Mesenchymal stem cell (in vitro differentiated cells and primary cell): ENCODE data around the gene C14orf180.

ENCODE experiments used
- DNase-seq: peaks from one replicate; pipeline ENCODE4 v3.0.0-alpha.2; 2013
- H2AFZ ChIP-seq: one replicate; pipeline ENCODE4 v1.6.1; 2013; ENCODE audit warnings: low read depth, mild to moderate bottlenecking, control low read depth, inconsistent platforms, low read length, moderate library complexity
- H2AK5ac ChIP-seq: 2 replicates; pipeline ENCODE4 v1.6.1; 2013; ENCODE audit warnings: low read length, moderate library complexity, mild to moderate bottlenecking, inconsistent platforms; ENCODE audit not compliant: severe bottlenecking
- H2BK120ac ChIP-seq: one replicate; pipeline ENCODE4 v1.6.1; 2013; ENCODE audit warnings: low read depth, mild to moderate bottlenecking, inconsistent platforms, low read length, moderate library complexity
- H2BK12ac ChIP-seq, 2 experiments: one replicate each; pipeline ENCODE4 v1.6.1; 2013; ENCODE audit warnings: inconsistent platforms in 2 of 2, low read length in 2 of 2, mild to moderate bottlenecking in 2 of 2, moderate library complexity in 2 of 2, control low read depth in 1 of 2
- H2BK15ac ChIP-seq: one replicate; pipeline ENCODE4 v1.6.1; 2013; ENCODE audit warnings: mild to moderate bottlenecking, low read depth, inconsistent platforms; ENCODE audit not compliant: poor library complexity, severe bottlenecking
- H2BK5ac ChIP-seq: 2 replicates; pipeline ENCODE4 v1.6.1; 2013; ENCODE audit warnings: low read depth, mild to moderate bottlenecking, low read length, control low read depth, inconsistent platforms; ENCODE audit not compliant: poor library complexity, severe bottlenecking
- H3K14ac ChIP-seq, 2 experiments: one replicate each; pipeline ENCODE4 v1.6.1; 2013; ENCODE audit warnings: inconsistent platforms in 2 of 2, low read length in 2 of 2, control low read depth in 1 of 2, mild to moderate bottlenecking in 1 of 2, moderate library complexity in 1 of 2
- H3K18ac ChIP-seq, 2 experiments: one replicate each; pipeline ENCODE4 v1.6.1; 2013; ENCODE audit warnings: inconsistent platforms in 2 of 2, low read length in 2 of 2, control low read depth in 1 of 2, low read depth in 1 of 2, mild to moderate bottlenecking in 1 of 2
- H3K23ac ChIP-seq, 2 experiments: one replicate each; pipeline ENCODE4 v1.6.1; 2013; ENCODE audit warnings: inconsistent platforms in 2 of 2, low read length in 2 of 2, mild to moderate bottlenecking in 2 of 2, moderate library complexity in 2 of 2, control low read depth in 1 of 2
- H3K27ac ChIP-seq: 2 replicates; pipeline ENCODE4 v1.5.1; 2013; ENCODE audit warnings: mild to moderate bottlenecking, moderate library complexity, low read length, control low read depth, inconsistent platforms; ENCODE audit not compliant: poor library complexity, severe bottlenecking
- H3K27me3 ChIP-seq, 2 experiments: 2 replicates each; pipeline versions ENCODE4 v1.6.1 to v1.7.0; 2013; ENCODE audit warnings: low read length in 2 of 2, mild to moderate bottlenecking in 2 of 2, moderate library complexity in 2 of 2, control low read depth in 1 of 2, inconsistent platforms in 1 of 2; ENCODE audit not compliant: control insufficient read depth in 1 of 2, insufficient read depth in 1 of 2
- H3K36me3 ChIP-seq, 2 experiments: 2 replicates each; pipeline versions ENCODE4 v1.6.1 to v1.7.0; 2013; ENCODE audit warnings: low read length in 2 of 2, control low read depth in 1 of 2, inconsistent platforms in 1 of 2, low read depth in 1 of 2, mild to moderate bottlenecking in 1 of 2; ENCODE audit not compliant: insufficient read depth in 2 of 2, control insufficient read depth in 1 of 2
- H3K4ac ChIP-seq, 2 experiments: one replicate each; pipeline ENCODE4 v1.6.1; 2013; ENCODE audit warnings: inconsistent platforms in 2 of 2, low read length in 2 of 2, mild to moderate bottlenecking in 2 of 2, moderate library complexity in 2 of 2, control low read depth in 1 of 2, low read depth in 1 of 2
- H3K4me1 ChIP-seq: 2 replicates; pipeline ENCODE4 v1.6.1; 2013; ENCODE audit warnings: low read depth, low read length, control low read depth; ENCODE audit not compliant: control insufficient read depth, insufficient read depth
- H3K4me2 ChIP-seq: 2 replicates; pipeline ENCODE4 v1.6.1; 2013; ENCODE audit warnings: low read length, mild to moderate bottlenecking, inconsistent platforms; ENCODE audit not compliant: poor library complexity, severe bottlenecking
- H3K4me3 ChIP-seq, 2 experiments: 2 replicates each; pipeline versions ENCODE4 v1.5.1 to v1.7.0; 2013; ENCODE audit warnings: low read length in 2 of 2, mild to moderate bottlenecking in 2 of 2, control low read depth in 1 of 2, low read depth in 1 of 2; ENCODE audit not compliant: insufficient read depth in 1 of 2
- H3K79me1 ChIP-seq: replicated peaks from 2 replicates; pipeline ENCODE4 v1.6.1; 2013; ENCODE audit warnings: mild to moderate bottlenecking, control low read depth, low read length, inconsistent platforms; ENCODE audit not compliant: poor library complexity, severe bottlenecking
- H3K9ac ChIP-seq: 2 replicates; pipeline ENCODE4 v1.7.0; 2013; ENCODE audit warnings: mild to moderate bottlenecking, low read length, moderate library complexity
- H3K9me3 ChIP-seq: 2 replicates; pipeline ENCODE4 v1.7.0; 2013; ENCODE audit warnings: mild to moderate bottlenecking, low read length; ENCODE audit not compliant: control insufficient read depth
- H4K8ac ChIP-seq: one replicate; pipeline ENCODE4 v1.6.1; 2013; ENCODE audit warnings: inconsistent platforms, mild to moderate bottlenecking, low read length, moderate library complexity
- H4K91ac ChIP-seq: one replicate; pipeline ENCODE4 v1.6.1; 2013; ENCODE audit warnings: mild to moderate bottlenecking, low read length, inconsistent platforms
- WGBS: methylation state at CpG from one replicate; pipeline ENCODE4 v1.1.7; 2013; ENCODE audit warnings: mixed read lengths; 5-methylcytosine and 5-hydroxymethylcytosine counted together

The C14orf180 gene

GRCh38 chr14:104591031-104591430 lies 11.5 kb downstream of the C14orf180 start:
- Histone ChIP-seq H3K36me3 (no peaks in the 10 kb centered on the region), H4K91ac (no peak overlapping the region), H3K27me3 (peaks cover 4 to 18% of the 10 kb centered on the region in 2 experiments), H2AFZ (no peak overlapping the region), H3K23ac (no peak overlapping the region), H3K4ac (no peak overlapping the region), H3K4me3 (peak overlapping the region in 1 of 2 experiments; percentile 69), H3K27ac (no peak overlapping the region), H3K9ac (no peak overlapping the region), H3K79me1 (no peaks in the 10 kb centered on the region), H3K4me2 (no peak overlapping the region), H2BK120ac (no peak overlapping the region), H3K14ac (no peak overlapping the region), H2BK5ac (no peak overlapping the region), H4K8ac (no peak overlapping the region), H2AK5ac (no peak overlapping the region), H3K18ac (no peak overlapping the region), H3K4me1 (peaks cover 2% of the 10 kb centered on the region), H2BK15ac (no peak overlapping the region), H3K9me3 (no peaks in the 10 kb centered on the region), H2BK12ac (no peak overlapping the region)
- no peak for DNase-seq
- WGBS = 72% methylated on average over 7 of the region's 7 CpGs

GRCh38 chr14:104591506-104592291 lies 12.1 kb downstream of the C14orf180 start:
- H3K14ac ChIP-seq = no peak overlapping the region
- no peak overlapping the region for H2BK12ac ChIP-seq
- H3K27me3 ChIP-seq = peaks cover 4 to 24% of the 10 kb centered on the region in 2 experiments
- no peak overlapping the region for H2AK5ac ChIP-seq
- H3K23ac ChIP-seq = no peak overlapping the region
- WGBS = 80% methylated on average over 26 of the region's 26 CpGs
- H3K4me3 ChIP-seq = no peak overlapping the region
- H3K4me1 ChIP-seq = peaks cover 2% of the 10 kb centered on the region
- no peak for DNase-seq
- no peaks in the 10 kb centered on the region for H3K9me3 ChIP-seq
- H2AFZ ChIP-seq = no peak overlapping the region
- H3K18ac ChIP-seq = no peak overlapping the region
- H2BK120ac ChIP-seq = no peak overlapping the region
- H3K27ac ChIP-seq = no peak overlapping the region
- no peaks in the 10 kb centered on the region for H3K79me1 ChIP-seq
- H2BK15ac ChIP-seq = no peak overlapping the region
- no peak overlapping the region for H4K91ac ChIP-seq
- no peak overlapping the region for H2BK5ac ChIP-seq
- H3K4ac ChIP-seq = no peak overlapping the region
- H4K8ac ChIP-seq = no peak overlapping the region
- no peaks in the 10 kb centered on the region for H3K36me3 ChIP-seq
- no peak overlapping the region for H3K4me2 ChIP-seq
- no peak overlapping the region for H3K9ac ChIP-seq

GRCh38 chr14:104592292-104592672 lies 12.7 kb downstream of the C14orf180 start:
- Histone ChIP-seq H2AFZ (no peak overlapping the region), H3K27ac (no peak overlapping the region), H3K36me3 (no peaks in the 10 kb centered on the region), H3K4ac (no peak overlapping the region), H3K4me1 (peaks cover 2% of the 10 kb centered on the region), H3K9ac (no peak overlapping the region), H4K8ac (no peak overlapping the region), H2BK15ac (no peak overlapping the region), H3K9me3 (no peaks in the 10 kb centered on the region), H4K91ac (no peak overlapping the region), H3K4me2 (no peak overlapping the region), H2AK5ac (no peak overlapping the region), H2BK120ac (no peak overlapping the region), H3K27me3 (peaks cover 4 to 24% of the 10 kb centered on the region in 2 experiments), H2BK12ac (no peak overlapping the region), H3K4me3 (no peak overlapping the region), H3K79me1 (no peaks in the 10 kb centered on the region), H3K18ac (no peak overlapping the region), H3K14ac (no peak overlapping the region), H2BK5ac (no peak overlapping the region), H3K23ac (no peak overlapping the region)
- WGBS = 83% methylated on average over 3 of the region's 3 CpGs
- DNase-seq = no peak

GRCh38 chr14:104592785-104593184 lies 13.2 kb downstream of the C14orf180 start:
- no peak overlapping the region for H2AK5ac ChIP-seq
- H4K8ac ChIP-seq = no peak overlapping the region
- peaks cover 2% of the 10 kb centered on the region for H3K4me1 ChIP-seq
- no peak overlapping the region for H3K18ac ChIP-seq
- no peak overlapping the region for H2BK120ac ChIP-seq
- no peak overlapping the region for H3K14ac ChIP-seq
- no peak overlapping the region for H3K4me2 ChIP-seq
- no peak overlapping the region for H2AFZ ChIP-seq
- H3K9ac ChIP-seq = no peak overlapping the region
- no peaks in the 10 kb centered on the region for H3K36me3 ChIP-seq
- H3K79me1 ChIP-seq = no peaks in the 10 kb centered on the region
- H3K4ac ChIP-seq = no peak overlapping the region
- WGBS = 65% methylated on average over 8 of the region's 8 CpGs
- no peak for DNase-seq
- H3K9me3 ChIP-seq = no peaks in the 10 kb centered on the region
- no peak overlapping the region for H3K27ac ChIP-seq
- no peak overlapping the region for H2BK5ac ChIP-seq
- no peak overlapping the region for H3K23ac ChIP-seq
- H2BK15ac ChIP-seq = no peak overlapping the region
- peaks cover 4 to 21% of the 10 kb centered on the region in 2 experiments for H3K27me3 ChIP-seq
- H4K91ac ChIP-seq = no peak overlapping the region
- H2BK12ac ChIP-seq = no peak overlapping the region
- H3K4me3 ChIP-seq = no peak overlapping the region
